Pancreas (tissue), 10 donors: ENCODE results near the gene PCDHGA9. TPM values are rescaled to one million over a fixed set of nuclear protein-coding genes. Genes with fewer than 3 reads are reported as not detected.

Experiments used
- ATAC-seq, 4 donors: fragments of 200-7000 bp; cut with Tn5 transposase; one replicate each; pipeline versions ENCODE4 v1.8.0 to v1.9.1; 2020; ENCODE audit warnings: mild to moderate bottlenecking in 4 of 4, moderate library complexity in 4 of 4
- DNase-seq, 6 donors: peaks; one replicate each; pipeline ENCODE4 v3.0.0-alpha.2; 2020
- FAIRE-seq: peaks from 2 replicates; lab custom pipeline; 2012; peaks lifted over from hg19 to GRCh38; lab: Jason Lieb, UNC
- H3K27ac ChIP-seq, 4 donors: fragments of 200-600 bp; sonication (generic); 1 replicate in 3 of 4; 2 replicates in 1 of 4; pipeline versions ENCODE4 v1.5.0 to v1.8.0; 2020
- H3K27me3 ChIP-seq, 4 donors: fragments of 200-600 bp; one replicate each; pipeline ENCODE4 v1.8.0; 2021
- H3K36me3 ChIP-seq, 3 donors: fragments of 200-600 bp; sonication (generic) in 1 of 3; one replicate each; pipeline versions ENCODE4 v1.5.0 to v1.8.0; 2020 to 2021
- H3K4me1 ChIP-seq, 3 donors: fragments of 200-600 bp; one replicate each; pipeline ENCODE4 v1.8.0; 2021
- H3K4me3 ChIP-seq, 4 donors: fragments of 200-600 bp; sonication (generic) in 2 of 4; one replicate each; pipeline versions ENCODE4 v1.5.0 to v1.8.0; 2020 to 2021
- H3K9me3 ChIP-seq, 4 donors: fragments of 200-600 bp; one replicate each; pipeline ENCODE4 v1.8.0; 2021
- WGBS, 2 donors: extraction: QIAGEN DNeasy Blood & Tissue Kit; methylation state at CpG; one replicate each; pipeline ENCODE4 v1.1.7; 2013; 5-methylcytosine and 5-hydroxymethylcytosine counted together
- intact Hi-C, 3 donors: fragments of 100-400 bp; cut with DNase I; formaldehyde crosslinking; loops; one replicate each; pipeline versions ENCODE4 v1.11.1 to v1.14.2; 2022
- polyA plus RNA-seq, 2 donors: library from polyadenylated mRNA; stranded (reverse); fragments of 200-250 nt; gene quantifications; one replicate each; pipeline ENCODE4 v1.2.3, GENCODE V29; 2013
- total RNA-seq, 6 donors: library from RNA; stranded (reverse); fragmentation: NEBNext Ultra II Directional in 4 of 6; extraction: Animal tissue kit (Norgen Biotek cat#: 25700) in 4 of 6; gene quantifications; one replicate each; pipeline versions ENCODE4 v1.2.1 to v1.2.4, GENCODE V29; 2021 to 2023
- TF ChIP-seq, protein P1 (sequence below), 4 donors: fragments of 200-600 bp; sonication (generic) in 3 of 4; IDR thresholded peaks; one replicate each; pipeline versions ENCODE4 v1.5.0 to v1.8.0; 2021; ENCODE audit warnings: antibody characterized with exemption in 4 of 4
- donor health status: healthy with polysubstance abuse.
- donor health status: DM: no; HTN: no; CAD: no; lungs with moderate emphysema.
- donor health status: DM: no; HTN: no; CAD: no.
- donor health status: control.
- donor health status: control.
- donor health status: Bipolar disorder and iron deficiency.
- donor health status: DM: yes; HTN: yes; CAD: no.
- donor health status: DM: no; HTN: no; CAD: no.
- donor health status: DM: no; HTN: no; CAD: no.
- donor health status: DM: yes; HTN: yes; CAD: no.

The PCDHGA9 gene
- total and polyA plus RNA-seq, 8 donors: 0.31 to 3.0 (median 2.0) TPM

DNA sequence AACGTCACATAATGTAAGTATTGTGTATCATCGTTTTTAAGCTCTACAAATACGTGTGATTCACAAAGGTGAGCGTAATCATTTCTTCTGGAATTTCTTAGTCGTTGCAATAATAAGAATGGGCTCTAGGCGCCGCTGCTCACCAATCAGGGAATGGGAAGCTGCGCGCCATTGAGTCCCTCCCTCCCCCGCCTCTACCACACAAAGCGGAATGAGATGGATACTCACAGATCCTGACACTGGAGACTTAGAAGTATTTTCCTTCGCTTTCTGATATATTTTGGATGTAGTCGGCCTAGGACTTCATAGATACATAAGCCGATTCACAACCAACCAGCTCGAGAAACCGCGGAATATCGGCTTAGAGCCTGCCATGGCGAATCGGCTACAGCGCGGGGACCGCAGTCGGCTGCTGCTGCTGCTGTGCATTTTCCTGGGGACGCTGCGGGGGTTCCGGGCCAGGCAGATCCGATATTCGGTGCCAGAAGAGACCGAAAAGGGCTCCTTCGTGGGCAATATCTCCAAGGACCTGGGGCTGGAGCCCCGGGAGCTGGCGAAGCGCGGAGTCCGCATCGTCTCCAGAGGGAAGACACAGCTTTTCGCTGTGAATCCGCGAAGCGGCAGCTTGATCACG, 18.4 kb downstream of the PCDHGA9 start, which contains the start of gene PCDHGA11:
TSS of gene PCDHGA11 (plus strand) at position 197 of the 634 bp plus-strand sequence. CDS start at position 374, 177 bp downstream.
- FAIRE-seq: no peak

DNA sequence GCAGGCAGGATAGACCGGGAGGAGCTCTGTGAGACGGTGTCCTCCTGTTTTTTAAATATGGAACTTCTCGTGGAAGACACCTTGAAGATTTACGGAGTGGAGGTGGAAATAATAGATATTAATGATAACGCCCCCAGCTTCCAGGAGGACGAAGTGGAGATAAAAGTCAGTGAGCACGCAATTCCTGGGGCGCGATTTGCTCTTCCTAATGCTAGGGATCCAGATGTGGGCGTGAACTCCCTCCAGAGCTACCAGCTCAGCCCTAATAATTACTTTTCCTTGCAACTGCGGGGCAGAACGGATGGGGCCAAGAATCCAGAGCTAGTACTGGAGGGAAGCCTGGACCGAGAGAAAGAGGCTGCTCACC, 18.9 kb downstream of the PCDHGA9 start:
- Histone ChIP-seq H3K27me3 (no peaks in the 10 kb centered on the region), H3K36me3 (no peaks in the 10 kb centered on the region), H3K4me3 (peak overlapping the region in 1 of 4 donors; percentile 24), H3K4me1 (no peaks in the 10 kb centered on the region), H3K27ac (no peak overlapping the region), H3K9me3 (peaks cover 0 to 63% (median 12%) of the 10 kb centered on the region in 4 donors)
- intact Hi-C loops: loop anchor here in 1 of 3 donors (10.0 kb wide), 1 partner anchor 57 kb away; the partner anchor contains the start of gene PCDHGA5
- no peak for FAIRE-seq
- DNase-seq: no peak
- 8 to 10% methylated on average over 13 of the region's 13 CpGs for WGBS, 2 donors
- no peak for ATAC-seq
- TF ChIP-seq, protein P1, sequence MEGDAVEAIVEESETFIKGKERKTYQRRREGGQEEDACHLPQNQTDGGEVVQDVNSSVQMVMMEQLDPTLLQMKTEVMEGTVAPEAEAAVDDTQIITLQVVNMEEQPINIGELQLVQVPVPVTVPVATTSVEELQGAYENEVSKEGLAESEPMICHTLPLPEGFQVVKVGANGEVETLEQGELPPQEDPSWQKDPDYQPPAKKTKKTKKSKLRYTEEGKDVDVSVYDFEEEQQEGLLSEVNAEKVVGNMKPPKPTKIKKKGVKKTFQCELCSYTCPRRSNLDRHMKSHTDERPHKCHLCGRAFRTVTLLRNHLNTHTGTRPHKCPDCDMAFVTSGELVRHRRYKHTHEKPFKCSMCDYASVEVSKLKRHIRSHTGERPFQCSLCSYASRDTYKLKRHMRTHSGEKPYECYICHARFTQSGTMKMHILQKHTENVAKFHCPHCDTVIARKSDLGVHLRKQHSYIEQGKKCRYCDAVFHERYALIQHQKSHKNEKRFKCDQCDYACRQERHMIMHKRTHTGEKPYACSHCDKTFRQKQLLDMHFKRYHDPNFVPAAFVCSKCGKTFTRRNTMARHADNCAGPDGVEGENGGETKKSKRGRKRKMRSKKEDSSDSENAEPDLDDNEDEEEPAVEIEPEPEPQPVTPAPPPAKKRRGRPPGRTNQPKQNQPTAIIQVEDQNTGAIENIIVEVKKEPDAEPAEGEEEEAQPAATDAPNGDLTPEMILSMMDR (IDR thresholded peaks at IDR 0.05): no peak

More for the DNA sequence above, 18.4 kb downstream of the PCDHGA9 start, which contains the start of gene PCDHGA11:
- intact Hi-C loops: loop anchor here in 1 of 3 donors (10.0 kb wide), 1 partner anchor 56 kb away; the partner anchor contains the start of gene PCDHGA5
- H3K4me1 ChIP-seq: no peaks in the 10 kb centered on the region
- DNase-seq: no peak
- TF ChIP-seq, protein P1 (IDR thresholded peaks at IDR 0.05): peak in 1 of 4 donors; percentile 15
- no peaks in the 10 kb centered on the region for H3K36me3 ChIP-seq
- no peaks in the 10 kb centered on the region for H3K27me3 ChIP-seq
- 12% methylated on average over 42 of the region's 42 CpGs for WGBS, 2 donors
- H3K4me3 ChIP-seq: peak within 1 kb of the TSS in 1 of 4 donors; percentile 24
- peaks cover 0 to 60% (median 12%) of the 10 kb centered on the region in 4 donors for H3K9me3 ChIP-seq
- peak in 3 of 4 donors; percentile 38 to 64 (median 61) for ATAC-seq
- no peak within 1 kb of the TSS for H3K27ac ChIP-seq

DNA sequence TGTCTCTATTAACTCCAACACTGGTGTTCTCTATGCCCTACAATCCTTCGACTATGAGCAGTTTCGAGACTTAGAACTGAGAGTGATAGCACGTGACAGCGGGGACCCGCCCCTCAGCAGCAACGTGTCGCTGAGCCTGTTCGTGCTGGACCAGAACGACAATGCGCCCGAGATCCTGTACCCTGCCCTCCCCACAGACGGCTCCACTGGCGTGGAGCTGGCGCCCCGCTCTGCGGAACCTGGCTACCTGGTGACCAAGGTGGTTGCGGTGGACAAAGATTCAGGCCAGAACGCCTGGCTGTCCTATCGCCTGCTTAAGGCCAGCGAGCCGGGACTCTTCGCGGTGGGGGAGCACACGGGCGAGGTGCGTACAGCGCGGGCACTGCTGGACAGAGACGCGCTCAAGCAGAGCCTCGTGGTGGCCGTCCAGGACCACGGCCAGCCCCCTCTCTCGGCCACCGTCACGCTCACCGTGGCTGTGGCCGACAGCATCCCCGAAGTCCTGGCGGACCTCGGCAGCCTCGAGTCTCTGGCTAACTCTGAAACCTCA, 20.2 kb downstream of the PCDHGA9 start:
- DNase-seq (no peak), FAIRE-seq (no peak), ATAC-seq (no peak)
- Histone ChIP-seq H3K4me3 (no peak overlapping the region), H3K27ac (no peak overlapping the region), H3K9me3 (peaks cover 0 to 63% (median 10%) of the 10 kb centered on the region in 4 donors), H3K4me1 (no peaks in the 10 kb centered on the region), H3K27me3 (no peaks in the 10 kb centered on the region), H3K36me3 (no peaks in the 10 kb centered on the region)
- 13 to 17% methylated on average over 42 of the region's 42 CpGs for WGBS, 2 donors
- TF ChIP-seq, protein P1 (IDR thresholded peaks at IDR 0.05): no peak
- intact Hi-C loops: loop anchor here in 1 of 3 donors (10.0 kb wide), 1 partner anchor 58 kb away; the partner anchor contains the start of gene PCDHGA5

DNA sequence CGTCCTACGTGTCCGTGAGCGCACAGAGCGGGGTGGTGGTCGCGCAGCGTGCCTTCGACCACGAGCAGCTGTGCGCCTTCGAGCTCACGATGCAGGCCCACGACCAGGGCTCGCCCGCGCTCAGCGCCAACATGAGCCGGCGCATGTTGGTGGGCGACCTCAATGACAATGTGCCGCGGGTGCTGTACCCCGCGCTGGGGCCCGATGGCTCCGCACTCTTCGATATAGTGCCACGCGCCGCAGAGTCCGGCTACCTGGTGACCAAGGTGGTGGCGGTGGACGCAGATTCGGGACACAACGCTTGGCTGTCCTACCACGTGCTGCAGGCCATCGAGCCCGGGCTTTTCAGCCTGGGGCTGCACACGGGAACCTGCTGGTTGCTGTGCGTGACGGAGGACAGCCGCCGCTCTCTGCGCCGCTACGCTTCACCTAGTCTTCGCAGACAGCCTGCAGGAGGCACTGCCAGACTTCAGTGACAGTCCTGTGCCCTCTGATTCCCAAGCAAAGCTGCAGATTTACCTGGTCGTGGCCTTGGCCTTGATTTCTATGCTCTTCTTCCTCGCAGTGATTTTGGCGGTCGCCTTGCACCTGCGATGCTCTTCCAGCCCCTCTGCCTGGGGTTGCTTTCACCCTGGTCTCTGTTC, 25.3 kb downstream of the PCDHGA9 start:
- Histone ChIP-seq H3K36me3 (no peaks in the 10 kb centered on the region), H3K27me3 (no peaks in the 10 kb centered on the region), H3K9me3 (peaks cover 0 to 44% (median 0%) of the 10 kb centered on the region in 4 donors), H3K27ac (no peak overlapping the region), H3K4me1 (no peaks in the 10 kb centered on the region), H3K4me3 (no peak overlapping the region)
- no peak for FAIRE-seq
- intact Hi-C loops: loop anchor here in 1 of 3 donors (10.0 kb wide), 1 partner anchor 63 kb away; the partner anchor contains the start of gene PCDHGA5
- TF ChIP-seq, protein P1 (IDR thresholded peaks at IDR 0.05): no peak
- 27 to 33% methylated on average over 53 of the region's 53 CpGs for WGBS, 2 donors
- DNase-seq: peak in 1 of 6 donors; percentile 44
- ATAC-seq: no peak
